ENCODE data around the gene RPS6KA1. TPM values are rescaled to one million over a fixed set of nuclear protein-coding genes. Genes with fewer than 3 reads are reported as not detected.

The RPS6KA1 gene
- total and polyA plus RNA-seq, 2 of the 8 experiments (the other 6 are each of a cell fraction or from before 2014, with no cell fraction given), result 44.3 to 55.0 TPM

DNA sequence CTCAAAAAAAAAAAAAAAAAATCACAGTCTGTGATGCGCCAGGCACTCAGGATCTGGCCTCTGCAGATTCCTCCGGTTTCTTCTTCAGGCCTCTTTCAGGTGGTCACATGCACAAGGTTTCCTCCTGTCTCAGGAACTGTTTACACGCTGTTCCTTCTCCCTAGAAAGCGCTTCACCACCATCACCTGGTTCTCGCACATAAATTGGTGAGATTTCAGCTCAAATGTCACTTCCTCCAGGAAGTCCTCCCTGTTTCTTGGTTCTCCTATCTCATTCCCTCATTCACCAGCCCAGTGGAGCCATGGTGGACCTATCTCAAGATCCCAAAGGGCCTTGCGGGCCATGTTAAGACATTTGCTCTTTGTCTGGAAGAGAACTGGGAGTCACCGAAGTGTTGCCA lies 30.7 kb upstream of the RPS6KA1 start (continued):
- TF ChIP-seq CEBPB (IDR thresholded peaks at IDR 0.05; ENCODE audit: low read depth, low read length) (no peak), ASH2L (IDR thresholded peaks at IDR 0.05; ENCODE audit: low read length) (no peak)

Measured in H1 (cell line).